Non-pigmented ciliary epithelial cell (primary cell): ENCODE results near the gene C1RL.

ENCODE experiments used
- DNase-seq: peaks from one replicate; pipeline ENCODE4 v3.0.0-alpha.2; 2010; ENCODE audit warnings: low read depth

C1RL gene

GRCh38 chr12:7108796-7109571 lies at the start of gene C1RL:
TSS of gene C1RL (minus strand) at chr12:7109214. CDS start at chr12:7109180, 34 bp downstream.
- no peak for DNase-seq

- DNase-seq: no peak
Measured at GRCh38 chr12:7157391-7157790, 48.4 kb upstream of the C1RL start.

GRCh38 chr12:7156259-7157197 lies 47.5 kb upstream of the C1RL start:
- DNase-seq: no peak

GRCh38 chr12:7155471-7156034 lies 46.5 kb upstream of the C1RL start:
- no peak for DNase-seq

- DNase-seq: no peak
Measured at GRCh38 chr12:7154901-7155470, 46.0 kb upstream of the C1RL start.

- no peak for DNase-seq
Measured at GRCh38 chr12:7154042-7154441, 45.0 kb upstream of the C1RL start.

GRCh38 chr12:7152818-7153217 lies 43.8 kb upstream of the C1RL start:
- DNase-seq: no peak

- no peak for DNase-seq
Measured at GRCh38 chr12:7151532-7151931, 42.5 kb upstream of the C1RL start.

- no peak for DNase-seq
Measured at GRCh38 chr12:7150841-7151240, 41.8 kb upstream of the C1RL start.

GRCh38 chr12:7150356-7150755 lies 41.3 kb upstream of the C1RL start:
- DNase-seq: no peak

- DNase-seq: no peak
Measured at GRCh38 chr12:7146906-7147305, 37.9 kb upstream of the C1RL start.

GRCh38 chr12:7146228-7146627 lies 37.2 kb upstream of the C1RL start:
- DNase-seq: no peak

GRCh38 chr12:7145671-7146070 lies 36.7 kb upstream of the C1RL start:
- no peak for DNase-seq

GRCh38 chr12:7144414-7145120 lies 35.6 kb upstream of the C1RL start:
- no peak for DNase-seq

- no peak for DNase-seq
Measured at GRCh38 chr12:7143564-7143963, 34.5 kb upstream of the C1RL start.

GRCh38 chr12:7142809-7143465 lies 33.9 kb upstream of the C1RL start:
- DNase-seq: no peak

- no peak for DNase-seq
Measured at GRCh38 chr12:7142056-7142644, 33.1 kb upstream of the C1RL start.

GRCh38 chr12:7141351-7142005 lies 32.5 kb upstream of the C1RL start:
- no peak for DNase-seq

- no peak for DNase-seq
Measured at GRCh38 chr12:7139200-7139599, 30.2 kb upstream of the C1RL start.

- no peak for DNase-seq
Measured at GRCh38 chr12:7137908-7138307, 28.9 kb upstream of the C1RL start.
